ENCODE measurements around the gene SIRPG. TPM values are rescaled to one million over a fixed set of nuclear protein-coding genes. Genes with fewer than 3 reads are reported as not detected.

SIRPG gene
- total RNA-seq, 2 experiments from 2014 or later: 98.7 to 100 TPM

DNA sequence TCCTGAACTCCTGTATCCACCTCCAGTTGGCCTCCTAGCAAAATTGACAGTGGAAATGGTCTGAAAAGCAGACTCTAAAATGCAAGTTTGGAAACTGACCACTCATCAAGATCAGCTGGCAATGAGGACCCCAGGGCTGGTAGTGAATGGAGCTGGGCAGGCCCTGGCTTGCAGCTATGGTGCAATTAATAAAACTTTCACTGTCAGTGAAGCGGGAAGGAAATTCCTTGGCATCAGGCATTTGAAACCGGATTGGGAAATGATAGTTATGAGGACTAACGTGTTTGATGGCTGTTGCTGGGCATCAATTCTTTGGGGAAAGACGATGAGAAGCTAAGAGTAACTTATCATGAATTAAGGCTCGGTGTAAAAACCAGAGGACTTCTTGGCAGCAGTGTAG, 56.8 kb downstream of the SIRPG start:
- H3K4me1 Mint-ChIP-seq: peaks cover 5% of the 10 kb centered on the region
- H3K4me3 Mint-ChIP-seq: no peak overlapping the region
- no peak overlapping the region for H3K27ac Mint-ChIP-seq
- H3K36me3 Mint-ChIP-seq: peaks cover 7% of the 10 kb centered on the region
- ATAC-seq (ENCODE audit: low read depth) (no peak), DNase-seq (no peak)
- H3K9me3 Mint-ChIP-seq: no peaks in the 10 kb centered on the region
- POLR2A ChIA-PET: no interaction called here
- no peaks in the 10 kb centered on the region for H3K27me3 Mint-ChIP-seq

DNA sequence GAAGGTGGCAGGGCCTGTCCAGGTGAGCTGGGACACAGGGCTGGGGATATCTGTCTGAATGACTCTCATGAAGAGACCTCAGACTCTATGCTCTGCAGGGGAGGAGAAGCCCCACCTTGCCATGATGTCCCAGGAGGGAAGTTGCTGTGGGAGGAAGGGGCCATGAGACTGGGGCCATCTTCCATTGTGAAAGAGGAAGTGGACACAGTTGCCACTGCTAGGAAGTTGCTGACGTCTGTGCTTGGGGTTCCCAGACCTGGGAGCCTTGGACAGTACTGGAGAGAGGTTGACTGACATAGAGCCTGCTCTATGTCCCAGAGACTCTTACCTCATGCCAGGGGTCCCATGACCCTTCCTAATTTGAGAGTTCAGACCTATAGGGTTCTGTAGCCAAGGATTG, 62.2 kb downstream of the SIRPG start:
- DNase-seq (no peak), ATAC-seq (ENCODE audit: low read depth) (no peak)
- POLR2A ChIA-PET: no interaction called here
- Mint-ChIP-seq H3K4me1 (peaks cover 12% of the 10 kb centered on the region), H3K27me3 (no peaks in the 10 kb centered on the region), H3K4me3 (no peak overlapping the region), H3K36me3 (peaks cover 12% of the 10 kb centered on the region), H3K27ac (no peak overlapping the region), H3K9me3 (no peaks in the 10 kb centered on the region)

DNA sequence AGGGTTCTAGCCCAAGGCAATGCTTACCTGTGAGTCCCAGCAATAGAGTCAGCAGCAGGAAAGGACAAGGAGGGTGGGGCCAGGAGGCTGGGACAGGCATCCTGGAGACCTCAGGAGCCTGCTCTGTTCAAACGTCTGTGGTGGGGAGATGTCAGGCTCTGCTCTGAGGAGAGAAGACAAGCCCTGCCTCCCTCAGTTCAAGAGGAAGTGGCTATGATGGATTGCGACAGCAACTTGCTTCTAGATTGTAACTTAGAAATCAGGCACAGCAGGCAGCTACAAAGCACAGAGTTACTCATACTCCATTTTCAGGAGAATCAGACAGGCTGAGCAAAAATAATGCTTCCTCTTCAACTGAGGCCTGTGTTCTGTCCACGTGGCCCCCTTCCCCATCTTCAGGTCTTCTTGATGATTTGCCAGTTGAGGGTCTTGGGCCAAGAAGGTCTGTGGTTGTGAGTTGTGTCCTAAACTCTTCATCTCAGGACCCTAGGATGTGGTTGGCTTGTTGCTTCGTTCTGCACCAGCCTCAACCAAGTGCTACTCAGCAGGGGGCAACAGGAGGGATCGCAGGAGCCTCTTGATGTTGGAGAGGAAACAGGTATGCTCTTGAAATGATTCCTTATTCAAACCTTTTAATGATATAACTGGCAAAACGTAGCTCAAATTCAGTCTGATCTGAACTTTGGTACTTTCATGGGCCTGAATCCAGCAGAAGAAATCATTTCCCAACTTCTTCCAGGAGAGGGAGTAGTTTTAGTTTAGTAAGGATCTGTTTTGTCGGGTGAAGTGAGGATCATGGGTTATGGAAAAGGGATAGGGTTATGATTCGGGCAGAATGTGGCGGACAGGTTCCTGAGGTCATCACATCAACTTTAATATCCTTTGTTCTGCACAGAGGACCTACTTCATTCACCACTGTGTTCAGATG, 68.8 kb downstream of the SIRPG start:
- Mint-ChIP-seq H3K27ac (peak overlapping the region; percentile 86), H3K4me3 (peak overlapping the region; percentile 70)
- POLR2A ChIA-PET: no interaction called here

DNA sequence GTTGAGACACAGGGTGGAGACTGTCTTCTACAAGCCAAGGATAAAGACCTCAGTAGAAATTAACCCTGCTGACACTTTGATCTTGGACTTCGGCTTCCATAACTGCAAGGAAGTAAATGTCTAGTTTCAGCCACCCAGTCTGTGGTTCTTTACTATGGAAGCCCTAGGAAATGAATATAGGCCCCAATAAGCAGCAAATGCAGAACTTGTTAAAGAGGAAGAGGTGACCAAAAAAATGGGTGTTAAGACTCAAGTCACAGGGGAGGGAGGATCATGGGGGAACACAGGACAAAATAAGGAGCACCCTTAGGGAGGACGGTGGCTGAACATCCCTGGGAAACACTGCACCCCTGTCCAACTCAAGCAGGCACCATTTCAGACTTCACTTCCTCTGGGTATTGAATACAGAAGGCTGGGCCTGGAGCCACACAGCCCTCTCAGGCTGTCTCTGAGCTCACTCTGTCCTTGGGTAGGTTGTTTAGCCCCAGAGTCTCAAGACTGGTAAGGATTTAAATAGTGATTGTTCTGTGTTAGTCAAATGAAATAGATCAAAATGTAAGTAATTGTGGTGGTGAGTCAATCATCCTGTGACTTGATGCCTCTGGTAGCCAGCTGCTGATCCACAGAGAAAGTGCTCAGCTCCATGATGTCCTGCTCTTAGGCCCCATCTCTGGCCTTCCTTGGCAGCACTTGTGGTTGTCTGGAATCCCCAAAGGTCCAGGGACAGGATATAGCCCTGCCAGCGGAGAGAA, 69.6 kb downstream of the SIRPG start:
- peaks cover 13% of the 10 kb centered on the region for H3K36me3 Mint-ChIP-seq
- H3K27ac Mint-ChIP-seq: peak overlapping the region; percentile 86
- no peak for DNase-seq
- peak overlapping the region; percentile 70 for H3K4me3 Mint-ChIP-seq
- peaks cover 27% of the 10 kb centered on the region for H3K4me1 Mint-ChIP-seq
- H3K9me3 Mint-ChIP-seq: no peaks in the 10 kb centered on the region
- ATAC-seq (ENCODE audit: low read depth): peak; percentile 51
- H3K27me3 Mint-ChIP-seq: no peaks in the 10 kb centered on the region
- POLR2A ChIA-PET: no interaction called here

More for the DNA sequence above, 68.8 kb downstream of the SIRPG start:
- peak; percentile 95 for ATAC-seq (ENCODE audit: low read depth)
- peaks cover 10% of the 10 kb centered on the region for H3K36me3 Mint-ChIP-seq
- DNase-seq: peak; percentile 42
- peaks cover 27% of the 10 kb centered on the region for H3K4me1 Mint-ChIP-seq
- H3K9me3 Mint-ChIP-seq: no peaks in the 10 kb centered on the region
- H3K27me3 Mint-ChIP-seq: no peaks in the 10 kb centered on the region

DNA sequence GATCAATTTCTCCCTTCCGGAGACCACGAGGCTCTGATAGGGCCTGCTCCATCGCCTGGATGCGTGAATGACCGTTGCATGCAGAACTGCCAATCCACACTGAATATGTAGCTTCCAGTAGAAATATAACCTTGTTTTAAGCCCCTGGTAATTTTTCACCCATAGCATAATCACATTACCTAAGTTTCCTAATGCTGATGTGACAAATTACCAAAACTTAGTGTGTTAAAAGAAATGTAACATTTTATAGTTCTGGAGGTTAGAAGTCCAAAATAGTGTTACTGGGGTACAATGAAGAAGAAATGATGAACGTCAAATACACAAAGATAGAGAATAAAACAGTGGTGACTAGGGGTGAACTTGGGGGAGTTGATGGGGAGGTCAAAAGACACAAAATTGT, 78.1 kb downstream of the SIRPG start:
- Mint-ChIP-seq H3K4me3 (no peak overlapping the region), H3K9me3 (no peaks in the 10 kb centered on the region), H3K27me3 (no peaks in the 10 kb centered on the region), H3K27ac (no peak overlapping the region), H3K36me3 (peaks cover 9% of the 10 kb centered on the region), H3K4me1 (peaks cover 20% of the 10 kb centered on the region)
- ATAC-seq (ENCODE audit: low read depth) (no peak), DNase-seq (no peak)
- POLR2A ChIA-PET: no interaction called here

Other genes starting within 250 kb of the SIRPG start
- gene NSFL1C, start 190.9 kb downstream of the SIRPG start, total RNA-seq: 10 to 100 TPM; 66.9 to 67.2 TPM
- gene SIRPB2, start 166.4 kb downstream of the SIRPG start, total RNA-seq: not detected
- gene SIRPD, start 100.1 kb downstream of the SIRPG start, total RNA-seq: under 1 TPM; 0.30 to 0.31 TPM
- gene SIRPB1, start 37.8 kb downstream of the SIRPG start, total RNA-seq: 1 to 10 TPM; 6.5 to 9.6 TPM
- 1 to 10 TPM; 1.5 to 1.6 TPM for gene SIRPA, start 237.6 kb upstream of the SIRPG start, total RNA-seq